OCI-LY1 (cell line): Measurements from ENCODE around the gene ARIH1.

Experiments used
- H2AFZ ChIP-seq: fragments of 200-600 bp; sonication (generic), shearing (Covaris generic); 2 replicates; pipeline ENCODE4 v1.6.0; 2014; ENCODE audit warnings: antibody characterized with exemption, mild to moderate bottlenecking, low read length
- H3F3A ChIP-seq: fragments of 200-600 bp; sonication (generic), shearing (Covaris generic); 2 replicates; pipeline ENCODE4 v1.6.0; 2014; ENCODE audit warnings: mild to moderate bottlenecking, antibody characterized with exemption, low read length, moderate library complexity; ENCODE audit not compliant: insufficient read depth
- H3K27ac ChIP-seq: fragments of 200-600 bp; sonication (generic); 2 replicates; pipeline ENCODE4 v1.5.1; 2014; ENCODE audit warnings: low read length, mixed run types, mild to moderate bottlenecking, low read depth; ENCODE audit not compliant: poor library complexity, severe bottlenecking
- H3K27me3 ChIP-seq: fragments of 200-600 bp; sonication (generic); 2 replicates; pipeline ENCODE4 v1.6.0; 2014; ENCODE audit warnings: antibody characterized with exemption, mild to moderate bottlenecking, low read length, moderate library complexity; ENCODE audit not compliant: insufficient read depth
- H3K36me3 ChIP-seq: fragments of 200-600 bp; sonication (generic); 2 replicates; pipeline ENCODE4 v1.6.1; 2014; ENCODE audit warnings: mild to moderate bottlenecking, antibody characterized with exemption, low read length, moderate library complexity, mixed read lengths; ENCODE audit not compliant: insufficient read depth
- H3K4me1 ChIP-seq: fragments of 200-600 bp; sonication (generic); 2 replicates; pipeline ENCODE4 v1.5.1; 2014; ENCODE audit warnings: mild to moderate bottlenecking, low read length, moderate library complexity; ENCODE audit not compliant: insufficient read depth, severe bottlenecking
- H3K4me2 ChIP-seq: fragments of 200-600 bp; sonication (generic), shearing (Covaris generic); 2 replicates; pipeline ENCODE4 v1.6.1; 2014; ENCODE audit warnings: low read length
- H3K4me3 ChIP-seq: fragments of 200-600 bp; sonication (generic); 2 replicates; pipeline ENCODE4 v1.5.1; 2014; ENCODE audit warnings: low read length, low read depth, mild to moderate bottlenecking, mixed read lengths; ENCODE audit not compliant: poor library complexity, severe bottlenecking
- H3K79me2 ChIP-seq: fragments of 200-600 bp; shearing (Covaris generic); 2 replicates; pipeline ENCODE4 v1.6.1; 2016; ENCODE audit warnings: mixed run types, low read length, mixed read lengths; ENCODE audit not compliant: insufficient read depth
- H3K9ac ChIP-seq: fragments of 200-600 bp; sonication (generic), shearing (Covaris generic); 2 replicates; pipeline ENCODE4 v1.6.1; 2014; ENCODE audit warnings: mild to moderate bottlenecking, low read length, mixed read lengths
- H3K9me2 ChIP-seq: fragments of 200-600 bp; sonication (generic), shearing (Covaris generic); 2 replicates; pipeline ENCODE4 v1.6.1; 2014; ENCODE audit warnings: low read depth, mild to moderate bottlenecking, low read length, mixed read lengths
- H3K9me3 ChIP-seq: fragments of 200-600 bp; shearing (Covaris generic); 2 replicates; pipeline ENCODE4 v1.6.1; 2014; ENCODE audit warnings: low read length, mixed read lengths
- H4K20me1 ChIP-seq: fragments of 200-600 bp; sonication (generic), shearing (Covaris generic); 2 replicates; pipeline ENCODE4 v1.6.0; 2016; ENCODE audit warnings: mild to moderate bottlenecking, low read length; ENCODE audit not compliant: insufficient read depth
- CTCF ChIP-seq: fragments of 200-600 bp; sonication (generic), shearing (Covaris generic); IDR thresholded peaks from 2 replicates; pipeline ENCODE4 v1.5.1; 2017; ENCODE audit warnings: mild to moderate bottlenecking, antibody characterized with exemption, low read length, moderate library complexity, mixed read lengths
- EZH2 ChIP-seq: fragments of 200-600 bp; sonication (generic), shearing (Covaris generic); IDR thresholded peaks from 2 replicates; pipeline ENCODE4 v1.8.0; 2017; ENCODE audit warnings: borderline replicate concordance, mixed run types, mild to moderate bottlenecking, antibody characterized with exemption, low read length, moderate library complexity, mixed read lengths

Gene ARIH1

GRCh38 chr15:72481015-72481659 lies 7.0 kb downstream of the ARIH1 start:
- Histone ChIP-seq H3K9me3 (no peaks in the 10 kb centered on the region), H3K79me2 (peaks cover 93% of the 10 kb centered on the region), H3K27me3 (no peaks in the 10 kb centered on the region), H3K9me2 (no peaks in the 10 kb centered on the region), H2AFZ (no peak overlapping the region), H3K36me3 (peaks cover 48% of the 10 kb centered on the region), H3K9ac (no peak overlapping the region), H3K4me3 (no peak overlapping the region), H4K20me1 (no peaks in the 10 kb centered on the region), H3K27ac (no peak overlapping the region), H3K4me2 (no peak overlapping the region), H3K4me1 (peaks cover 12% of the 10 kb centered on the region), H3F3A (no peaks in the 10 kb centered on the region)
- TF ChIP-seq CTCF (no peak), EZH2 (no peak)

GRCh38 chr15:72482275-72482674 lies 8.1 kb downstream of the ARIH1 start:
- Histone ChIP-seq H3K9me3 (no peaks in the 10 kb centered on the region), H3K36me3 (peaks cover 38% of the 10 kb centered on the region), H4K20me1 (no peaks in the 10 kb centered on the region), H2AFZ (no peak overlapping the region), H3K9me2 (no peaks in the 10 kb centered on the region), H3K4me1 (peaks cover under 1% of the 10 kb centered on the region), H3K4me2 (no peak overlapping the region), H3K27me3 (no peaks in the 10 kb centered on the region), H3K79me2 (peaks cover 90% of the 10 kb centered on the region), H3F3A (no peaks in the 10 kb centered on the region), H3K27ac (no peak overlapping the region), H3K9ac (no peak overlapping the region), H3K4me3 (no peak overlapping the region)
- TF ChIP-seq EZH2 (no peak), CTCF (no peak)

GRCh38 chr15:72483279-72483678 lies 9.1 kb downstream of the ARIH1 start:
- no peak overlapping the region for H3K4me2 ChIP-seq
- no peaks in the 10 kb centered on the region for H3K27me3 ChIP-seq
- no peak overlapping the region for H3K27ac ChIP-seq
- no peaks in the 10 kb centered on the region for H4K20me1 ChIP-seq
- no peaks in the 10 kb centered on the region for H3K9me2 ChIP-seq
- H3K9me3 ChIP-seq, result no peaks in the 10 kb centered on the region
- H3K9ac ChIP-seq, result no peak overlapping the region
- no peaks in the 10 kb centered on the region for H3F3A ChIP-seq
- TF ChIP-seq EZH2, result no peak
- TF ChIP-seq CTCF, result no peak
- no peak overlapping the region for H2AFZ ChIP-seq
- H3K4me1 ChIP-seq, result no peaks in the 10 kb centered on the region
- peaks cover 28% of the 10 kb centered on the region for H3K36me3 ChIP-seq
- H3K79me2 ChIP-seq, result peaks cover 89% of the 10 kb centered on the region
- H3K4me3 ChIP-seq, result no peak overlapping the region
